ENCODE results near the gene DNAJC5G.

DNA sequence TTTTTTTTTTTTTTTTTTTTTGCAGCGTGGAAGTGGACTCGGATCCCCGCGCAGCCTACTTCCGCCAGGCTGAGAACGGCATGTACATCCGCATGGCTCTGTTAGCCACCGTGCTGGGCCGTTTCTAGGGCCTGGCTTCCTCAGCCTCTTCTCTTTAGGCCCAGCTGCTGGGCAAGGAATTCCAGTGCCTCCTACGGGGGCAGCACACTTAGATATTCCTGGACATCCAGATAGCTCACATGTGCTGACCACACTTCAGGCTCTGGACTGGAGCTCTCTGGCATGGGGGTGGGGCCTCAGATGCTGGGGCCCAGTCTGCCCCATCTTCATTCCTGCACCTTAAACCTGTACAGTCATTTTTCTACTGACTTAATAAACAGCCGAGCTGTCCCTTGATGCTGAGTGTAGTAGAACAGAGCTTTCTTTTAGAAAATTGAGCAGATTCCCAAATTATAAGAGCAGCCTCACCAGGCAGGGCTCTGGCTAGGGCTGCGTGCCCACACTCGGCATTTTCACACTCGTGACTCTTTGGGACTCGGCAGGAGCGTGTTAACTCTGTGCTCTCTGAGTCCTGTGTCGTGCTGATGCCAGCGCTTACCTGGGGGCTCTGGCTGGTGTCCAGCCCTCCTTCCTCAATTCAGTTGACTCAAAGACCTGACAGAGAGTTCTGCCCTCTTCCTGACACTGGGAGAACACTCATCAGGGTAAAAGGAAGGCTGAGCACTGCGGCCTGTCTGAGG lies 31.7 kb upstream of the DNAJC5G start:
- TF ChIP-seq, protein P1, sequence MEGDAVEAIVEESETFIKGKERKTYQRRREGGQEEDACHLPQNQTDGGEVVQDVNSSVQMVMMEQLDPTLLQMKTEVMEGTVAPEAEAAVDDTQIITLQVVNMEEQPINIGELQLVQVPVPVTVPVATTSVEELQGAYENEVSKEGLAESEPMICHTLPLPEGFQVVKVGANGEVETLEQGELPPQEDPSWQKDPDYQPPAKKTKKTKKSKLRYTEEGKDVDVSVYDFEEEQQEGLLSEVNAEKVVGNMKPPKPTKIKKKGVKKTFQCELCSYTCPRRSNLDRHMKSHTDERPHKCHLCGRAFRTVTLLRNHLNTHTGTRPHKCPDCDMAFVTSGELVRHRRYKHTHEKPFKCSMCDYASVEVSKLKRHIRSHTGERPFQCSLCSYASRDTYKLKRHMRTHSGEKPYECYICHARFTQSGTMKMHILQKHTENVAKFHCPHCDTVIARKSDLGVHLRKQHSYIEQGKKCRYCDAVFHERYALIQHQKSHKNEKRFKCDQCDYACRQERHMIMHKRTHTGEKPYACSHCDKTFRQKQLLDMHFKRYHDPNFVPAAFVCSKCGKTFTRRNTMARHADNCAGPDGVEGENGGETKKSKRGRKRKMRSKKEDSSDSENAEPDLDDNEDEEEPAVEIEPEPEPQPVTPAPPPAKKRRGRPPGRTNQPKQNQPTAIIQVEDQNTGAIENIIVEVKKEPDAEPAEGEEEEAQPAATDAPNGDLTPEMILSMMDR (tag by site-specific recombination; IDR thresholded peaks at IDR 0.05) = no peak
- TF ChIP-seq, protein P2, sequence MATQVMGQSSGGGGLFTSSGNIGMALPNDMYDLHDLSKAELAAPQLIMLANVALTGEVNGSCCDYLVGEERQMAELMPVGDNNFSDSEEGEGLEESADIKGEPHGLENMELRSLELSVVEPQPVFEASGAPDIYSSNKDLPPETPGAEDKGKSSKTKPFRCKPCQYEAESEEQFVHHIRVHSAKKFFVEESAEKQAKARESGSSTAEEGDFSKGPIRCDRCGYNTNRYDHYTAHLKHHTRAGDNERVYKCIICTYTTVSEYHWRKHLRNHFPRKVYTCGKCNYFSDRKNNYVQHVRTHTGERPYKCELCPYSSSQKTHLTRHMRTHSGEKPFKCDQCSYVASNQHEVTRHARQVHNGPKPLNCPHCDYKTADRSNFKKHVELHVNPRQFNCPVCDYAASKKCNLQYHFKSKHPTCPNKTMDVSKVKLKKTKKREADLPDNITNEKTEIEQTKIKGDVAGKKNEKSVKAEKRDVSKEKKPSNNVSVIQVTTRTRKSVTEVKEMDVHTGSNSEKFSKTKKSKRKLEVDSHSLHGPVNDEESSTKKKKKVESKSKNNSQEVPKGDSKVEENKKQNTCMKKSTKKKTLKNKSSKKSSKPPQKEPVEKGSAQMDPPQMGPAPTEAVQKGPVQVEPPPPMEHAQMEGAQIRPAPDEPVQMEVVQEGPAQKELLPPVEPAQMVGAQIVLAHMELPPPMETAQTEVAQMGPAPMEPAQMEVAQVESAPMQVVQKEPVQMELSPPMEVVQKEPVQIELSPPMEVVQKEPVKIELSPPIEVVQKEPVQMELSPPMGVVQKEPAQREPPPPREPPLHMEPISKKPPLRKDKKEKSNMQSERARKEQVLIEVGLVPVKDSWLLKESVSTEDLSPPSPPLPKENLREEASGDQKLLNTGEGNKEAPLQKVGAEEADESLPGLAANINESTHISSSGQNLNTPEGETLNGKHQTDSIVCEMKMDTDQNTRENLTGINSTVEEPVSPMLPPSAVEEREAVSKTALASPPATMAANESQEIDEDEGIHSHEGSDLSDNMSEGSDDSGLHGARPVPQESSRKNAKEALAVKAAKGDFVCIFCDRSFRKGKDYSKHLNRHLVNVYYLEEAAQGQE (tag by site-specific recombination; IDR thresholded peaks at IDR 0.05) = no peak
- no peak for TF ChIP-seq SALL2 (tag by site-specific recombination; IDR thresholded peaks at IDR 0.05; ENCODE audit: borderline replicate concordance)
- no peak for TF ChIP-seq ZNF302 (tag by site-specific recombination; IDR thresholded peaks at IDR 0.05; ENCODE audit: low read depth)
- no peak for TF ChIP-seq ZNF707 (tag by site-specific recombination; IDR thresholded peaks at IDR 0.05)
- TF ChIP-seq REPIN1 (tag by site-specific recombination; IDR thresholded peaks at IDR 0.05; ENCODE audit: low read depth) = no peak
- TF ChIP-seq, protein P3, sequence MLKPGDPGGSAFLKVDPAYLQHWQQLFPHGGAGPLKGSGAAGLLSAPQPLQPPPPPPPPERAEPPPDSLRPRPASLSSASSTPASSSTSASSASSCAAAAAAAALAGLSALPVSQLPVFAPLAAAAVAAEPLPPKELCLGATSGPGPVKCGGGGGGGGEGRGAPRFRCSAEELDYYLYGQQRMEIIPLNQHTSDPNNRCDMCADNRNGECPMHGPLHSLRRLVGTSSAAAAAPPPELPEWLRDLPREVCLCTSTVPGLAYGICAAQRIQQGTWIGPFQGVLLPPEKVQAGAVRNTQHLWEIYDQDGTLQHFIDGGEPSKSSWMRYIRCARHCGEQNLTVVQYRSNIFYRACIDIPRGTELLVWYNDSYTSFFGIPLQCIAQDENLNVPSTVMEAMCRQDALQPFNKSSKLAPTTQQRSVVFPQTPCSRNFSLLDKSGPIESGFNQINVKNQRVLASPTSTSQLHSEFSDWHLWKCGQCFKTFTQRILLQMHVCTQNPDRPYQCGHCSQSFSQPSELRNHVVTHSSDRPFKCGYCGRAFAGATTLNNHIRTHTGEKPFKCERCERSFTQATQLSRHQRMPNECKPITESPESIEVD (tag by site-specific recombination; IDR thresholded peaks at IDR 0.05) = no peak
- TF ChIP-seq WT1 (tag by site-specific recombination; IDR thresholded peaks at IDR 0.05) = no peak
- TF ChIP-seq, protein P4, sequence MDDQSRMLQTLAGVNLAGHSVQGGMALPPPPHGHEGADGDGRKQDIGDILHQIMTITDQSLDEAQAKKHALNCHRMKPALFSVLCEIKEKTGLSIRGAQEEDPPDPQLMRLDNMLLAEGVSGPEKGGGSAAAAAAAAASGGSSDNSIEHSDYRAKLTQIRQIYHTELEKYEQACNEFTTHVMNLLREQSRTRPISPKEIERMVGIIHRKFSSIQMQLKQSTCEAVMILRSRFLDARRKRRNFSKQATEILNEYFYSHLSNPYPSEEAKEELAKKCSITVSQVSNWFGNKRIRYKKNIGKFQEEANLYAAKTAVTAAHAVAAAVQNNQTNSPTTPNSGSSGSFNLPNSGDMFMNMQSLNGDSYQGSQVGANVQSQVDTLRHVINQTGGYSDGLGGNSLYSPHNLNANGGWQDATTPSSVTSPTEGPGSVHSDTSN (CRISPR knock-in tag; IDR thresholded peaks at IDR 0.05) = no peak
- TF ChIP-seq ZNF596 (tag by site-specific recombination; IDR thresholded peaks at IDR 0.05) = no peak
- TF ChIP-seq ZNF174 (tag by site-specific recombination; IDR thresholded peaks at IDR 0.05) = no peak
- no peak for TF ChIP-seq ZNF311 (tag by site-specific recombination; IDR thresholded peaks at IDR 0.05; ENCODE audit: borderline replicate concordance)
- no peak for TF ChIP-seq ZNF785 (tag by site-specific recombination; IDR thresholded peaks at IDR 0.05)

Measured in HEK293 (cell line).